Naive thymus-derived CD8-positive, alpha-beta T cell (primary cell): ENCODE measurements around the gene LRRTM4. TPM values are rescaled to one million over a fixed set of nuclear protein-coding genes. Genes with fewer than 3 reads are reported as not detected.

ENCODE experiments used
- ATAC-seq, 2 donors: fragments of 150-1000 bp; cut with Tn5 transposase in 1 of 2; sonication (Bioruptor Pico), chemical (Tn5 transposase) in 1 of 2; 1 replicate in 1 of 2; 2 replicates in 1 of 2; pipeline ENCODE4 v1.10.0; 2021; ENCODE audit warnings: mild to moderate bottlenecking in 2 of 2, moderate library complexity in 2 of 2
- POLR2A ChIA-PET: fragments of 350-600 bp; sonication (Branson Sonifier 250); formaldehyde crosslinking; loops from one replicate; lab custom pipeline; 2021; ENCODE audit warnings: antibody characterized with exemption; lab: Charles Lee
- DNase-seq, 10 donors: peaks; one replicate each; pipeline versions ENCODE4 v3.0.0 to v3.0.0-alpha.2; 2020 to 2022
- H3K27ac Mint-ChIP-seq, 10 donors: one replicate each; pipeline ENCODE4 v1.8.0; 2020 to 2022; ENCODE audit warnings: mild to moderate bottlenecking in 10 of 10, mixed read lengths in 10 of 10, moderate library complexity in 4 of 10, inconsistent platforms in 1 of 10
- H3K27me3 Mint-ChIP-seq, 5 donors: one replicate each; pipeline ENCODE4 v1.8.0; 2021 to 2022; ENCODE audit warnings: mixed read lengths in 5 of 5
- H3K36me3 Mint-ChIP-seq, 3 donors: one replicate each; pipeline ENCODE4 v1.8.0; 2020 to 2022; ENCODE audit warnings: mixed read lengths in 3 of 3, mild to moderate bottlenecking in 2 of 3, inconsistent platforms in 1 of 3
- H3K4me1 Mint-ChIP-seq, 4 donors: one replicate each; pipeline ENCODE4 v1.8.0; 2021 to 2022; ENCODE audit warnings: mixed read lengths in 4 of 4
- H3K4me3 Mint-ChIP-seq, 10 donors: one replicate each; pipeline ENCODE4 v1.8.0; 2020 to 2022; ENCODE audit warnings: mild to moderate bottlenecking in 10 of 10, mixed read lengths in 10 of 10, moderate library complexity in 6 of 10, inconsistent platforms in 1 of 10
- H3K9me3 Mint-ChIP-seq, 9 donors: one replicate each; pipeline ENCODE4 v1.8.0; 2020 to 2022; ENCODE audit warnings: mixed read lengths in 9 of 9, mild to moderate bottlenecking in 3 of 9, inconsistent platforms in 1 of 9, moderate library complexity in 1 of 9
- polyA plus RNA-seq, 3 donors: library from polyadenylated mRNA; unstranded; fragments of 300-500 nt; fragmentation: Illumina TruSeq; gene quantifications; one replicate each; pipeline ENCODE4 v1.2.3, GENCODE V29; 2021
- total RNA-seq, 8 experiments: library from RNA in 2 of 8; stranded (reverse) in 2 of 8; gene quantifications; one replicate each; pipeline ENCODE4 v1.2.3 and lab custom pipeline; 2021 to 2026

Gene LRRTM4
- total and polyA plus RNA-seq, 5 experiments from 2014 or later, result not detected

- H3K4me1 Mint-ChIP-seq, result no peaks in the 10 kb centered on the region
- no peak overlapping the region for H3K4me3 Mint-ChIP-seq
- no peak for DNase-seq
- POLR2A ChIA-PET, result no interaction called here
- no peak overlapping the region for H3K27ac Mint-ChIP-seq
- no peaks in the 10 kb centered on the region for H3K27me3 Mint-ChIP-seq
- no peaks in the 10 kb centered on the region for H3K36me3 Mint-ChIP-seq
- no peak for ATAC-seq
- H3K9me3 Mint-ChIP-seq, result peaks cover 0 to 14% (median 3%) of the 10 kb centered on the region in 9 donors
Observed at GRCh38 chr2:77016443-77017354, 505.5 kb downstream of the LRRTM4 start.

- POLR2A ChIA-PET, result no interaction called here
- Mint-ChIP-seq H3K9me3 (peaks cover 0 to 24% (median 7%) of the 10 kb centered on the region in 9 donors), H3K4me3 (no peak overlapping the region), H3K27me3 (no peaks in the 10 kb centered on the region), H3K27ac (no peak overlapping the region), H3K4me1 (no peaks in the 10 kb centered on the region), H3K36me3 (no peaks in the 10 kb centered on the region)
- no peak for DNase-seq
- no peak for ATAC-seq
Observed at GRCh38 chr2:77013953-77014352, 508.2 kb downstream of the LRRTM4 start.

GRCh38 chr2:77013457-77013856 lies 508.7 kb downstream of the LRRTM4 start:
- Mint-ChIP-seq H3K27me3 (no peaks in the 10 kb centered on the region), H3K27ac (no peak overlapping the region), H3K4me3 (no peak overlapping the region), H3K4me1 (no peaks in the 10 kb centered on the region), H3K9me3 (peaks cover 0 to 24% (median 7%) of the 10 kb centered on the region in 9 donors), H3K36me3 (no peaks in the 10 kb centered on the region)
- DNase-seq (no peak), ATAC-seq (no peak)
- POLR2A ChIA-PET, result no interaction called here

- ATAC-seq, result no peak
- no peak overlapping the region for H3K27ac Mint-ChIP-seq
- H3K36me3 Mint-ChIP-seq, result no peaks in the 10 kb centered on the region
- no peaks in the 10 kb centered on the region for H3K4me1 Mint-ChIP-seq
- no peak for DNase-seq
- H3K4me3 Mint-ChIP-seq, result no peak overlapping the region
- no peaks in the 10 kb centered on the region for H3K27me3 Mint-ChIP-seq
- POLR2A ChIA-PET, result no interaction called here
- peaks cover 0 to 33% (median 10%) of the 10 kb centered on the region in 9 donors for H3K9me3 Mint-ChIP-seq
Observed at GRCh38 chr2:77009307-77009706, 512.9 kb downstream of the LRRTM4 start.

GRCh38 chr2:77008853-77009252 lies 513.3 kb downstream of the LRRTM4 start:
- POLR2A ChIA-PET, result no interaction called here
- DNase-seq, result no peak
- ATAC-seq, result no peak
- peaks cover 0 to 31% (median 10%) of the 10 kb centered on the region in 9 donors for H3K9me3 Mint-ChIP-seq
- H3K27ac Mint-ChIP-seq, result no peak overlapping the region
- no peaks in the 10 kb centered on the region for H3K36me3 Mint-ChIP-seq
- no peaks in the 10 kb centered on the region for H3K27me3 Mint-ChIP-seq
- H3K4me1 Mint-ChIP-seq, result no peaks in the 10 kb centered on the region
- no peak overlapping the region for H3K4me3 Mint-ChIP-seq

- H3K4me3 Mint-ChIP-seq, result no peak overlapping the region
- ATAC-seq (no peak), DNase-seq (no peak)
- H3K9me3 Mint-ChIP-seq, result peaks cover 4 to 31% (median 12%) of the 10 kb centered on the region in 9 donors
- no peaks in the 10 kb centered on the region for H3K27me3 Mint-ChIP-seq
- no peaks in the 10 kb centered on the region for H3K4me1 Mint-ChIP-seq
- H3K27ac Mint-ChIP-seq, result no peak overlapping the region
- H3K36me3 Mint-ChIP-seq, result no peaks in the 10 kb centered on the region
- POLR2A ChIA-PET, result no interaction called here
Observed at GRCh38 chr2:77007686-77008085, 514.5 kb downstream of the LRRTM4 start.

GRCh38 chr2:77005522-77005921 lies 516.7 kb downstream of the LRRTM4 start:
- H3K27me3 Mint-ChIP-seq, result no peaks in the 10 kb centered on the region
- peaks cover 5 to 32% (median 16%) of the 10 kb centered on the region in 9 donors for H3K9me3 Mint-ChIP-seq
- no peaks in the 10 kb centered on the region for H3K4me1 Mint-ChIP-seq
- ATAC-seq, result no peak
- no peak overlapping the region for H3K4me3 Mint-ChIP-seq
- POLR2A ChIA-PET, result no interaction called here
- no peak for DNase-seq
- no peak overlapping the region for H3K27ac Mint-ChIP-seq
- peaks cover 0 to 4% (median 0%) of the 10 kb centered on the region in 3 donors for H3K36me3 Mint-ChIP-seq

- POLR2A ChIA-PET, result no interaction called here
- Mint-ChIP-seq H3K4me3 (no peak overlapping the region), H3K27me3 (no peaks in the 10 kb centered on the region), H3K27ac (no peak overlapping the region), H3K9me3 (peaks cover 8 to 39% (median 16%) of the 10 kb centered on the region in 9 donors), H3K36me3 (peaks cover 0 to 4% (median 0%) of the 10 kb centered on the region in 3 donors), H3K4me1 (no peaks in the 10 kb centered on the region)
- DNase-seq, result no peak
- no peak for ATAC-seq
Observed at GRCh38 chr2:77001895-77002294, 520.3 kb downstream of the LRRTM4 start.

- no peaks in the 10 kb centered on the region for H3K27me3 Mint-ChIP-seq
- H3K9me3 Mint-ChIP-seq, result peaks cover 3 to 34% (median 10%) of the 10 kb centered on the region in 9 donors
- DNase-seq, result no peak
- ATAC-seq, result no peak
- H3K4me3 Mint-ChIP-seq, result no peak overlapping the region
- POLR2A ChIA-PET, result no interaction called here
- peaks cover 0 to 4% (median 0%) of the 10 kb centered on the region in 3 donors for H3K36me3 Mint-ChIP-seq
- no peak overlapping the region for H3K27ac Mint-ChIP-seq
- no peaks in the 10 kb centered on the region for H3K4me1 Mint-ChIP-seq
Observed at GRCh38 chr2:76998704-76999103, 523.5 kb downstream of the LRRTM4 start.

GRCh38 chr2:76998152-76998551 lies 524.0 kb downstream of the LRRTM4 start:
- Mint-ChIP-seq H3K36me3 (peaks cover 0 to 4% (median 0%) of the 10 kb centered on the region in 3 donors), H3K27me3 (no peaks in the 10 kb centered on the region), H3K4me1 (no peaks in the 10 kb centered on the region), H3K4me3 (no peak overlapping the region), H3K27ac (no peak overlapping the region), H3K9me3 (peaks cover 0 to 34% (median 4%) of the 10 kb centered on the region in 9 donors)
- DNase-seq (peak in 1 of 10 donors; percentile 38), ATAC-seq (no peak)
- POLR2A ChIA-PET, result no interaction called here

- Mint-ChIP-seq H3K4me1 (no peaks in the 10 kb centered on the region), H3K4me3 (no peak overlapping the region), H3K9me3 (peaks cover 0 to 34% (median 4%) of the 10 kb centered on the region in 9 donors), H3K27ac (no peak overlapping the region), H3K36me3 (peaks cover 0 to under 1% (median 0%) of the 10 kb centered on the region in 3 donors), H3K27me3 (no peaks in the 10 kb centered on the region)
- no peak for ATAC-seq
- POLR2A ChIA-PET, result no interaction called here
- DNase-seq, result no peak
Observed at GRCh38 chr2:76997296-76997695, 524.9 kb downstream of the LRRTM4 start.

GRCh38 chr2:76985387-76986136 lies 536.6 kb downstream of the LRRTM4 start:
- H3K9me3 Mint-ChIP-seq, result peaks cover 2 to 12% (median 4%) of the 10 kb centered on the region in 9 donors
- no peak overlapping the region for H3K27ac Mint-ChIP-seq
- no peak for ATAC-seq
- no peak for DNase-seq
- H3K4me3 Mint-ChIP-seq, result no peak overlapping the region
- H3K27me3 Mint-ChIP-seq, result no peaks in the 10 kb centered on the region
- no peaks in the 10 kb centered on the region for H3K36me3 Mint-ChIP-seq
- H3K4me1 Mint-ChIP-seq, result no peaks in the 10 kb centered on the region
- POLR2A ChIA-PET, result no interaction called here

GRCh38 chr2:76984359-76984758 lies 537.8 kb downstream of the LRRTM4 start:
- peaks cover 0 to 15% (median 2%) of the 10 kb centered on the region in 9 donors for H3K9me3 Mint-ChIP-seq
- ATAC-seq (no peak), DNase-seq (no peak)
- H3K27me3 Mint-ChIP-seq, result no peaks in the 10 kb centered on the region
- POLR2A ChIA-PET, result no interaction called here
- no peak overlapping the region for H3K4me3 Mint-ChIP-seq
- H3K36me3 Mint-ChIP-seq, result no peaks in the 10 kb centered on the region
- H3K27ac Mint-ChIP-seq, result no peak overlapping the region
- no peaks in the 10 kb centered on the region for H3K4me1 Mint-ChIP-seq
